ENCODE results near the gene PLPP1.

PLPP1 gene

GRCh38 chr5:55393501-55394175, 141.1 kb downstream of the PLPP1 start:
- DNase-seq (ENCODE audit: low read depth) = no peak
- TF ChIP-seq MYC (IDR thresholded peaks at IDR 0.05; ENCODE audit: low read depth, low read length) (no peak), CTCF (IDR thresholded peaks at IDR 0.05; ENCODE audit: low read depth, low read length) (no peak), MAX (IDR thresholded peaks at IDR 0.05; ENCODE audit: low read depth, low read length) (no peak)
- H3K4me3 ChIP-seq (ENCODE audit: low read depth, low read length) = no peak overlapping the region

GRCh38 chr5:55392669-55393068, 142.1 kb downstream of the PLPP1 start:
- H3K4me3 ChIP-seq (ENCODE audit: low read depth, low read length) = no peak overlapping the region
- TF ChIP-seq CTCF (IDR thresholded peaks at IDR 0.05; ENCODE audit: low read depth, low read length) (no peak), POLR2A (IDR thresholded peaks at IDR 0.05; ENCODE audit: extremely low read depth, insufficient read length) (no peak), MAX (IDR thresholded peaks at IDR 0.05; ENCODE audit: low read depth, low read length) (no peak), MYC (IDR thresholded peaks at IDR 0.05; ENCODE audit: low read depth, low read length) (no peak)
- DNase-seq (ENCODE audit: low read depth) = no peak

- TF ChIP-seq POLR2A (IDR thresholded peaks at IDR 0.05; ENCODE audit: extremely low read depth, insufficient read length) (no peak), MAX (IDR thresholded peaks at IDR 0.05; ENCODE audit: low read depth, low read length) (no peak), CTCF (IDR thresholded peaks at IDR 0.05; ENCODE audit: low read depth, low read length) (no peak), MYC (IDR thresholded peaks at IDR 0.05; ENCODE audit: low read depth, low read length) (no peak)
- no peak overlapping the region for H3K4me3 ChIP-seq (ENCODE audit: low read depth, low read length)
- no peak for DNase-seq (ENCODE audit: low read depth)
These were observed 143.1 kb downstream of the PLPP1 start for GRCh38 chr5:55391707-55392106.

GRCh38 chr5:55387865-55388264, 146.9 kb downstream of the PLPP1 start:
- no peak overlapping the region for H3K4me3 ChIP-seq (ENCODE audit: low read depth, low read length)
- TF ChIP-seq POLR2A (IDR thresholded peaks at IDR 0.05; ENCODE audit: extremely low read depth, insufficient read length) (no peak), MYC (IDR thresholded peaks at IDR 0.05; ENCODE audit: low read depth, low read length) (no peak), CTCF (IDR thresholded peaks at IDR 0.05; ENCODE audit: low read depth, low read length) (no peak), MAX (IDR thresholded peaks at IDR 0.05; ENCODE audit: low read depth, low read length) (no peak)
- DNase-seq (ENCODE audit: low read depth) = no peak

GRCh38 chr5:55386356-55386755, 148.4 kb downstream of the PLPP1 start:
- no peak overlapping the region for H3K4me3 ChIP-seq (ENCODE audit: low read depth, low read length)
- no peak for TF ChIP-seq MYC (IDR thresholded peaks at IDR 0.05; ENCODE audit: low read depth, low read length)
- TF ChIP-seq CTCF (IDR thresholded peaks at IDR 0.05; ENCODE audit: low read depth, low read length) = no peak
- no peak for TF ChIP-seq MAX (IDR thresholded peaks at IDR 0.05; ENCODE audit: low read depth, low read length)
- TF ChIP-seq POLR2A (IDR thresholded peaks at IDR 0.05; ENCODE audit: extremely low read depth, insufficient read length) = no peak
- DNase-seq (ENCODE audit: low read depth) = no peak

All from NB4 (cell line).